ENCODE results near the gene TMSB15A. TPM values are rescaled to one million over a fixed set of nuclear protein-coding genes. Genes with fewer than 3 reads are reported as not detected.
"Not testable (repeated sequence)": the region's sequence is repeated elsewhere in the genome, so short reads cannot be mapped to it uniquely, and the experiment has no call there.

Gene TMSB15A
- total and polyA plus RNA-seq, 2 of the 4 experiments (the other 2 are of a cell fraction), result 13.6 to 30.5 TPM

- H3K23ac ChIP-seq (ENCODE audit: low read depth, low read length); H3K27ac ChIP-seq (ENCODE audit: insufficient read depth, low read length); dilution Hi-C loops (cut with HindIII; ENCODE audit: low sequenced_read_pairs, unreplicated experiment); H2BK20ac ChIP-seq (ENCODE audit: low read depth, low read length); H3K27me3 ChIP-seq (ENCODE audit: control insufficient read depth, insufficient read depth, low read length); H2AK5ac ChIP-seq (ENCODE audit: low read depth, low read length); BruUV-seq (replicated peaks); H3K9me3 ChIP-seq (ENCODE audit: control insufficient read depth, insufficient read depth, low read length); H3K4ac ChIP-seq (ENCODE audit: low read depth, low read length); H3K79me1 ChIP-seq (ENCODE audit: low read depth in 1 of 2, low read length in 2 of 2); H3K56ac ChIP-seq (ENCODE audit: extremely low read depth, insufficient read depth, low read length); H3K18ac ChIP-seq (ENCODE audit: low read depth, low read length); H3K4me3 ChIP-seq (ENCODE audit: insufficient read depth, low read depth, low read length); H2BK120ac ChIP-seq (ENCODE audit: low read depth, low read length); H4K20me1 ChIP-seq (ENCODE audit: insufficient read depth, low read length); intact Hi-C loops (cut with micrococcal nuclease); H3K4me2 ChIP-seq (ENCODE audit: low read depth, low read length); CTCF ChIA-PET; H3K9ac ChIP-seq (ENCODE audit: low read depth, low read length); H2BK15ac ChIP-seq (ENCODE audit: low read depth, low read length); H3K36me3 ChIP-seq (ENCODE audit: control insufficient read depth, insufficient read depth, low read length); POLR2A ChIA-PET (ENCODE audit: unreplicated experiment); H3K4me1 ChIP-seq (ENCODE audit: control insufficient read depth, insufficient read depth, low read length); DNase-seq; H4K91ac ChIP-seq (ENCODE audit: insufficient read depth, low read depth, low read length); H2AK9ac ChIP-seq (replicated peaks; ENCODE audit: low read depth, low read length, poor library complexity); H3K9me1 ChIP-seq (ENCODE audit: insufficient read depth, low read length); H3K14ac ChIP-seq (replicated peaks; ENCODE audit: low read depth, low read length); in situ Hi-C loops (cut with MboI; ENCODE audit: low sequenced_read_pairs); H2BK5ac ChIP-seq (ENCODE audit: low read depth, low read length, poor library complexity, severe bottlenecking); H4K5ac ChIP-seq (ENCODE audit: low read depth, low read length); H4K8ac ChIP-seq (ENCODE audit: low read depth in 2 of 2, low read length in 2 of 2); H2AFZ ChIP-seq (replicated peaks; ENCODE audit: low read length, poor library complexity): not testable (repeated sequence)
- no CpG with 5 or more reads among the region's 5 CpGs for WGBS, 2 experiments (ENCODE audit: extremely low coverage in 2 of 2, insufficient read length in 1 of 2)
- peak; percentile 49; the same call in 1 of the 2 replicates for ATAC-seq (ENCODE audit: low read depth)
Observed at GRCh38 chrX:102478765-102479164, 37.8 kb downstream of the TMSB15A start.

DNA sequence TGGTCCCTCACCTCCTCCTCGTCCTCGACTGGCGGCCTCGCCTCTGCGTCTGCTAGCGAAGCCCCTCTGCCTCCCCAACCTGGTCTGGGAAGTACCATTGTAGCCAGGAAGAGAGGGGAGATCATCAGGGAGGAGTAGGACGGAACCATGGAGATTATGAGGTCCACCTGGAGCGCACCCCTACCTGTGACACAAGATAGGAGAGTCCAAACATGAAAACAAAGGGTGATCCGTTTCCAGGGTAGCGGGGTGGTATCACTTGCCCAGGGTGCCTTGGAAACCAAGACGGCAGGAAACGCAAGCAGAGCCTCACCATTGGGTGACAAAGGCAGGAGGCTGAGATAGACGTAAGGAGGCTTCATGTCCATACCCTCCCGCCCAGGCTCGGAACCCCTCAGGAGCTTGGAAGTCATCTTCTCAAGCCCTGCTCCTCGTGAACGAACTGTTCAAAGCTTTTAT is 44.7 kb downstream of the TMSB15A start, which contains the start of gene TCP11X2:
Gene TCP11X2, minus strand, starts transcription at position 51 of the 459 bp plus-strand sequence.
- H4K8ac ChIP-seq (ENCODE audit: low read depth in 2 of 2, low read length in 2 of 2); H2BK20ac ChIP-seq (ENCODE audit: low read depth, low read length); H2BK5ac ChIP-seq (ENCODE audit: low read depth, low read length, poor library complexity, severe bottlenecking); ATAC-seq (ENCODE audit: low read depth); CTCF ChIA-PET; H3K56ac ChIP-seq (ENCODE audit: extremely low read depth, insufficient read depth, low read length); H2BK15ac ChIP-seq (ENCODE audit: low read depth, low read length); H2AK5ac ChIP-seq (ENCODE audit: low read depth, low read length); H3K4me3 ChIP-seq (ENCODE audit: insufficient read depth, low read depth, low read length); H2BK120ac ChIP-seq (ENCODE audit: low read depth, low read length); H3K9me1 ChIP-seq (ENCODE audit: insufficient read depth, low read length); H3K4me2 ChIP-seq (ENCODE audit: low read depth, low read length); POLR2A ChIA-PET (ENCODE audit: unreplicated experiment); H3K4ac ChIP-seq (ENCODE audit: low read depth, low read length); H3K9ac ChIP-seq (ENCODE audit: low read depth, low read length); H2AK9ac ChIP-seq (replicated peaks; ENCODE audit: low read depth, low read length, poor library complexity); in situ Hi-C loops (cut with MboI; ENCODE audit: low sequenced_read_pairs); DNase-seq; H3K27ac ChIP-seq (ENCODE audit: insufficient read depth, low read length); BruUV-seq (replicated peaks); H2AFZ ChIP-seq (replicated peaks; ENCODE audit: low read length, poor library complexity); H3K18ac ChIP-seq (ENCODE audit: low read depth, low read length); H3K27me3 ChIP-seq (ENCODE audit: control insufficient read depth, insufficient read depth, low read length); H4K5ac ChIP-seq (ENCODE audit: low read depth, low read length); H3K14ac ChIP-seq (replicated peaks; ENCODE audit: low read depth, low read length); intact Hi-C loops (cut with micrococcal nuclease); dilution Hi-C loops (cut with HindIII; ENCODE audit: low sequenced_read_pairs, unreplicated experiment); H3K36me3 ChIP-seq (ENCODE audit: control insufficient read depth, insufficient read depth, low read length); H4K91ac ChIP-seq (ENCODE audit: insufficient read depth, low read depth, low read length); H3K79me1 ChIP-seq (ENCODE audit: low read depth in 1 of 2, low read length in 2 of 2); H3K9me3 ChIP-seq (ENCODE audit: control insufficient read depth, insufficient read depth, low read length); H3K23ac ChIP-seq (ENCODE audit: low read depth, low read length); H3K4me1 ChIP-seq (ENCODE audit: control insufficient read depth, insufficient read depth, low read length); H4K20me1 ChIP-seq (ENCODE audit: insufficient read depth, low read length): not testable (repeated sequence)
- WGBS, 2 experiments (ENCODE audit: extremely low coverage in 2 of 2, insufficient read length in 1 of 2), result no CpG with 5 or more reads among the region's 17 CpGs
